ENCODE results near the gene TBL1X.

- TF ChIP-seq CTCF (IDR thresholded peaks at IDR 0.05) (no peak), EP300 (IDR thresholded peaks at IDR 0.05) (no peak), POLR2A (IDR thresholded peaks at IDR 0.05) (no peak), POLR2AphosphoS5 (IDR thresholded peaks at IDR 0.05) (no peak)
Measured at GRCh38 chrX:9701790-9702189, 236.9 kb downstream of the TBL1X start.

All from stomach (tissue), 4 donors.